ENCODE data around the gene PSMC2. TPM values are rescaled to one million over a fixed set of nuclear protein-coding genes. Genes with fewer than 3 reads are reported as not detected.

The PSMC2 gene
- total and polyA plus RNA-seq, 12 donors, result 67.7 to 157 (median 124) TPM

DNA sequence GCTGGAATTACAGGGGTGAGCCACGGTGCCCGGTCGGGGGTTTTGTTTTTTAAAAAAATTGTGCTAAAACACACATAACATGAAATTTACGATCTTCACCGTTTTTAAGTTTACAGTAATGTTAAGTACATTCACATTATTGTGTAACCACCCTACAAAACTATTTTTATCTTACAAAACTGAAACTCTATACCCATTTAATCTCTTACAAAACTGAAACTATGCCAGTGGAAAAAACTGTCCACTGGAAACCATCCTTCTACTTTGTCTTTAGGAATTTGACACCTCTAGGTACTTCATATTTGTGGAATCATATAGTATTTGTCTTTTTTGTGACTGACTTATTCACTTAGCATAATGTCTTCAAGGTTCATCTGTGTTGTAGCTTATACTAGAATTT lies 1.0 kb upstream of the PSMC2 start:
- no peak overlapping the region for H3K4me3 ChIP-seq
- ATAC-seq (no peak), DNase-seq (no peak)
- peaks cover 0 to 15% (median 3%) of the 10 kb centered on the region in 9 donors for H3K36me3 ChIP-seq
- H3K27me3 ChIP-seq, result no peaks in the 10 kb centered on the region
- intact Hi-C loops (cut with DNase I), result loop anchor here in 1 of 10 donors (10.0 kb wide), 1 partner anchor 52 kb away; the partner anchor contains the start of gene PMPCB
- H3K4me1 ChIP-seq, result peaks cover 4 to 67% (median 64%) of the 10 kb centered on the region in 9 donors
- H3K27ac ChIP-seq, result no peak overlapping the region
- WGBS, 2 donors, result 95 to 96% methylated on average over 5 of the region's 5 CpGs
- TF ChIP-seq, protein P1, sequence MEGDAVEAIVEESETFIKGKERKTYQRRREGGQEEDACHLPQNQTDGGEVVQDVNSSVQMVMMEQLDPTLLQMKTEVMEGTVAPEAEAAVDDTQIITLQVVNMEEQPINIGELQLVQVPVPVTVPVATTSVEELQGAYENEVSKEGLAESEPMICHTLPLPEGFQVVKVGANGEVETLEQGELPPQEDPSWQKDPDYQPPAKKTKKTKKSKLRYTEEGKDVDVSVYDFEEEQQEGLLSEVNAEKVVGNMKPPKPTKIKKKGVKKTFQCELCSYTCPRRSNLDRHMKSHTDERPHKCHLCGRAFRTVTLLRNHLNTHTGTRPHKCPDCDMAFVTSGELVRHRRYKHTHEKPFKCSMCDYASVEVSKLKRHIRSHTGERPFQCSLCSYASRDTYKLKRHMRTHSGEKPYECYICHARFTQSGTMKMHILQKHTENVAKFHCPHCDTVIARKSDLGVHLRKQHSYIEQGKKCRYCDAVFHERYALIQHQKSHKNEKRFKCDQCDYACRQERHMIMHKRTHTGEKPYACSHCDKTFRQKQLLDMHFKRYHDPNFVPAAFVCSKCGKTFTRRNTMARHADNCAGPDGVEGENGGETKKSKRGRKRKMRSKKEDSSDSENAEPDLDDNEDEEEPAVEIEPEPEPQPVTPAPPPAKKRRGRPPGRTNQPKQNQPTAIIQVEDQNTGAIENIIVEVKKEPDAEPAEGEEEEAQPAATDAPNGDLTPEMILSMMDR (IDR thresholded peaks at IDR 0.05), result no peak
- no peaks in the 10 kb centered on the region for H3K9me3 ChIP-seq

DNA sequence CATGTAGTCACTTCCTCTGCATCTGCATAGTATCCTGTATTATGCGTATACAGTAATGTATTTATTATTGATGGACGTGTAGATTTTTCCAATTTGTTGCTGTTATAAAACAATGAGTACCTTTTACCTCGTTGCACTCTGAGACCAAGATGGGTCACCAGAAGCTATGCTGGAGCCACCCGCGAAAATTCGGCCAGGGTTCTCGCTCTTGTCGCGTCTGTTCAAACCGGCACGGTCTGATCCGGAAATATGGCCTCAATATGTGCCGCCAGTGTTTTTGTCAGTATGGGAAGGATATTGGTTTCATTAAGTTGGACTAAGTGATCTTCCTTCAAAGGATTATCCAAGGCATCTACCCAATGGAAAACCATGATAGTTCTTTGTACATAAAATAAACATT lies 1.0 kb downstream of the PSMC2 start:
- ATAC-seq (no peak), DNase-seq (no peak)
- TF ChIP-seq, protein P1 (IDR thresholded peaks at IDR 0.05), result no peak
- intact Hi-C loops (cut with DNase I), result loop anchor here in 1 of 10 donors (10.0 kb wide), 1 partner anchor 54 kb away; the partner anchor contains the start of gene PMPCB
- Histone ChIP-seq H3K36me3 (peaks cover 0 to 25% (median 0%) of the 10 kb centered on the region in 9 donors), H3K9me3 (no peaks in the 10 kb centered on the region), H3K27me3 (no peaks in the 10 kb centered on the region), H3K27ac (peak overlapping the region in 7 of 10 donors; percentile 83 to 96 (median 94)), H3K4me1 (peaks cover 4 to 65% (median 57%) of the 10 kb centered on the region in 9 donors), H3K4me3 (peak overlapping the region; percentile 42 to 95 (median 83))
- WGBS, 2 donors, result 9 to 12% methylated on average over 13 of the region's 13 CpGs

DNA sequence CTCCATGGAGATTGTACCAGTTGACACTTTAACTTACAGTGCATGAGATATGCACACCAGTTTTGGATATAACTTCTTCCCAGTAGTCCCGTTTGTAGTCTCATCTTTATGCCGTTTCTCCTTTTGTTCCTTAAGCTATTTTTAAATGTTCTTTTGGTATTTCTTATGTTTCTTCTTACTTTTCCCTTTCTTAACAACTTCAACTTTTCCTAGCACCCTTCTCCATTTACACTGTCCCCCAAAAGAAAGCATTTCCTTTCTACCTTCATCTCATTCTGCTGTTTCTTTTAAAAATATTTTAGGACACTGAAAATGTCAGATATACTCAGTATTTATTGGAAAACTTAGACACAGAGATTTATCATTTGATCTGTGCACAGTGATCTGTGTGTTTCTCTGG lies 1.5 kb downstream of the PSMC2 start:
- H3K36me3 ChIP-seq, result peaks cover 0 to 30% (median 0%) of the 10 kb centered on the region in 9 donors
- intact Hi-C loops (cut with DNase I), result loop anchor here in 1 of 10 donors (10.0 kb wide), 1 partner anchor 54 kb away; the partner anchor contains the start of gene PMPCB
- ATAC-seq (no peak), DNase-seq (no peak)
- peak overlapping the region in 1 of 10 donors; percentile 35 for H3K27ac ChIP-seq
- TF ChIP-seq, protein P1 (IDR thresholded peaks at IDR 0.05), result no peak
- no peaks in the 10 kb centered on the region for H3K9me3 ChIP-seq
- peak overlapping the region in 8 of 10 donors; percentile 59 to 95 (median 84) for H3K4me3 ChIP-seq
- peaks cover 4 to 60% (median 52%) of the 10 kb centered on the region in 9 donors for H3K4me1 ChIP-seq
- no peaks in the 10 kb centered on the region for H3K27me3 ChIP-seq
- 21 to 30% methylated on average over 2 of the region's 2 CpGs for WGBS, 2 donors

DNA sequence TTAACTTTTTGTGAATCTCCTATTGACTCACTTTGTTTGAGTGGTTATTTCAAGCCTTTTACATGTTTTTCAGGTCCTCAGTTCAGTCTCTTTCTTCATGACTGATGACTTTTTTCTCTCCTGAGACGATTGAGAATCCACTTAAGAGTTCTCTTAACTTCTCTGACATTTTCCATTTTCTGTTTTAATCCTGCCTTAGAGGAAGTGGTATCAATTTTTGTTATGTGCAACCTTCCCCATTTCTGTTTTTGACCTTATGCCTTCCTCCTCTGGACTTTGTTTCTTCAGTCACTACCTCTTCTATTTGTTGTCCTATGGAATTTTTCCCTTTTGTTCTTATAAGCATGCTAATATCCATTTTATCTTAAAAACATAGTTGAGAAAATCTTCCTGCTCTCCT lies 2.4 kb downstream of the PSMC2 start:
- Histone ChIP-seq H3K9me3 (no peaks in the 10 kb centered on the region), H3K36me3 (peaks cover 0 to 38% (median 6%) of the 10 kb centered on the region in 9 donors), H3K4me1 (peaks cover 4 to 59% (median 50%) of the 10 kb centered on the region in 9 donors), H3K27ac (peak overlapping the region in 1 of 10 donors; percentile 35), H3K4me3 (peak overlapping the region in 1 of 10 donors; percentile 84), H3K27me3 (no peaks in the 10 kb centered on the region)
- TF ChIP-seq, protein P1 (IDR thresholded peaks at IDR 0.05), result no peak
- no peak for DNase-seq
- WGBS, 2 donors, result 51 to 68% methylated on average over 1 of the region's 1 CpG
- no peak for ATAC-seq
- intact Hi-C loops (cut with DNase I), result loop anchor here in 1 of 10 donors (10.0 kb wide), 1 partner anchor 55 kb away; the partner anchor contains the start of gene PMPCB
